BE2C (cell line): ENCODE results near the gene HRH1.

Experiments used
- DNase-seq: peaks from one replicate; pipeline ENCODE4 v3.0.0-alpha.2; 2020
- H3K27me3 ChIP-seq: fragments of 250-450 bp; sonication (Bioruptor Pico); 2 replicates; pipeline ENCODE4 v1.5.1; 2020; ENCODE audit warnings: mild to moderate bottlenecking
- H3K36me3 ChIP-seq: fragments of 250-450 bp; sonication (Bioruptor Pico); 2 replicates; pipeline ENCODE4 v1.5.1; 2020; ENCODE audit warnings: mild to moderate bottlenecking
- H3K4me1 ChIP-seq: fragments of 250-450 bp; sonication (Bioruptor Pico); 2 replicates; pipeline ENCODE4 v1.5.1; 2020
- H3K4me3 ChIP-seq: 2 replicates; pipeline ENCODE4 v1.5.1; 2011; ENCODE audit warnings: low read depth, low read length
- H3K9me3 ChIP-seq: fragments of 250-450 bp; sonication (Bioruptor Pico); 2 replicates; pipeline ENCODE4 v1.5.1; 2020
- TF ChIP-seq, protein P1 (sequence below): IDR thresholded peaks from 2 replicates; pipeline ENCODE4 v1.5.1; 2012; ENCODE audit warnings: mild to moderate bottlenecking, low read depth, low read length

Gene HRH1

DNA sequence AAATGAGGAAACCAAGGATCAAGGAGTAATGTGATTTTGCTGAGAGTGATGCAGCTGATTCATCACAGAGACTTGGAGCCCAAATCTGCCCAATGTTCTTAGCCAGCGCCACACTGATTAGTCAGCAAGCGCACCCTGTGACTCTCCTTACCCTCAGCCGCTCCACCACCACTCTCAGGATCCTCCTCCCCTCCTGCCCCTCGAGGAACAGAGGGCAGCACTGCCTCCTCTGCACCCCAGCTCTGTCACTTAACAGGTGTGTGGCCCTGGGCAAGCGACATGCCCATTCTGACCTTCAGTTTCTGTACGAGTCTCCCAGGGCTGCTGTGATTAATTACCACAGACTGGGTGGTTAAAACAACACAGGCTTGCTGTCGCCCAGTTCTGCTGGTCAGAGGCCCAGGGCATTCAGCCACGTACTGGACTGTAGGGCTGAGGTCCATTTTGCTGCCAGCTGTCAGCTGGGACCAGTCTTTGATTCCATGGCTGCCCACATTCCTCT, 36.1 kb upstream of the HRH1 start:
- no peaks in the 10 kb centered on the region for H3K4me1 ChIP-seq
- H3K36me3 ChIP-seq: no peaks in the 10 kb centered on the region
- H3K4me3 ChIP-seq: no peak overlapping the region
- no peaks in the 10 kb centered on the region for H3K9me3 ChIP-seq
- DNase-seq: no peak
- TF ChIP-seq, protein P1, sequence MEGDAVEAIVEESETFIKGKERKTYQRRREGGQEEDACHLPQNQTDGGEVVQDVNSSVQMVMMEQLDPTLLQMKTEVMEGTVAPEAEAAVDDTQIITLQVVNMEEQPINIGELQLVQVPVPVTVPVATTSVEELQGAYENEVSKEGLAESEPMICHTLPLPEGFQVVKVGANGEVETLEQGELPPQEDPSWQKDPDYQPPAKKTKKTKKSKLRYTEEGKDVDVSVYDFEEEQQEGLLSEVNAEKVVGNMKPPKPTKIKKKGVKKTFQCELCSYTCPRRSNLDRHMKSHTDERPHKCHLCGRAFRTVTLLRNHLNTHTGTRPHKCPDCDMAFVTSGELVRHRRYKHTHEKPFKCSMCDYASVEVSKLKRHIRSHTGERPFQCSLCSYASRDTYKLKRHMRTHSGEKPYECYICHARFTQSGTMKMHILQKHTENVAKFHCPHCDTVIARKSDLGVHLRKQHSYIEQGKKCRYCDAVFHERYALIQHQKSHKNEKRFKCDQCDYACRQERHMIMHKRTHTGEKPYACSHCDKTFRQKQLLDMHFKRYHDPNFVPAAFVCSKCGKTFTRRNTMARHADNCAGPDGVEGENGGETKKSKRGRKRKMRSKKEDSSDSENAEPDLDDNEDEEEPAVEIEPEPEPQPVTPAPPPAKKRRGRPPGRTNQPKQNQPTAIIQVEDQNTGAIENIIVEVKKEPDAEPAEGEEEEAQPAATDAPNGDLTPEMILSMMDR: no peak
- no peaks in the 10 kb centered on the region for H3K27me3 ChIP-seq

DNA sequence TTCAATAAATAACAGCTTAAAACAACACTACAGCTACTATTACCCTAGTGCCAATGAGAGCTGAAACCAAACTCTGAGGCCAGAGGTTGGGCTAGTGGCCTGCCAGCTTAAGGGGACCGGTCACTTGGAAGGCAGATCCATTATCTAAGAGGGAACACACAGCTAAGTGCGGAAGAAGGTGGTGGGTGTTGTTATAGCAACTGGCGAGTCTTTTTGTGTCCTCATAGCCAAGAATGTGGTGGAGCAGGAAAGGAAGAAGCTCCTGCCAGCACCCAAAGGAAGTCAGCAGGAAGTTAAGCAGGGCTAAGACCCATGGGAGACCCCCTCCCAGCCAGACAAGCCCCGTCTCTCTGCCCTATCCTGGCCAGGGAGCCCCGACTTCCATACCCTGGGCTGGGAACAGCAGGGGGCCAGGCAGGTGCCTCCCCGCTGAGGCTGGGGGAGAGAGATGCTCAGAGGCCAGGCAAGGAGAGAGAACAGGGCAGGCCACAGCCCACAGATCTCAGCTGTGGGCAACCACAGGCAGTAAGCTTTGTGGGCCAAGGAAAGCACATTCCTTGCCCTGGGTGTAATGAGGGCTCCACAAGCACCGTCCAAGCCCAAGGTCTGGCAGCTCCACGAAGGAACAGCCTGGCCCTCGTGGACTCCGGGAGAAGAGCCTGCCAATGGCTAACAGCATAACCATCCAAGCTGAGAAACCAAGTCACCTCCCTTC, 34.0 kb upstream of the HRH1 start:
- no peaks in the 10 kb centered on the region for H3K36me3 ChIP-seq
- no peaks in the 10 kb centered on the region for H3K9me3 ChIP-seq
- TF ChIP-seq, protein P1: no peak
- H3K4me1 ChIP-seq: no peaks in the 10 kb centered on the region
- DNase-seq: no peak
- no peak overlapping the region for H3K4me3 ChIP-seq
- no peaks in the 10 kb centered on the region for H3K27me3 ChIP-seq

DNA sequence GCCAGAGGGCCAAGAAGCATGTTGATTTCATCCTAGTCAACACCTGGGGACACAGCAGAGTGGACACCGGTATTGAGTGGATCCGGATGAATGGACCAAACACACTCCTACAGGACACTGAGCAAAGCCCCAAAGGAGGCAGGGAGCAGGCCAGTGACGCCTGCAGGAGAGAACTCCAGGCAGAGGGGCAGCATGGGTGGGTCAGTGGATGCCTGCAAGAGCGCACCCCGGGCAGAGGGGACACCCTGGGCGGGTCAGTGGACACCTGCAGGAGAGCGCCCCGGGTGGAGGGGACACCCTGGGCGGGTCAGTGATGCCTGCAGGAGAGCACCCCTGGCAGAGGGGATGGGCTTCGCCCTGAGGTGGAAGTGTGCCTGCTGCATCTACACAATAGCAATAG, 27.6 kb upstream of the HRH1 start:
- Histone ChIP-seq H3K4me1 (no peaks in the 10 kb centered on the region), H3K36me3 (no peaks in the 10 kb centered on the region), H3K27me3 (no peaks in the 10 kb centered on the region), H3K4me3 (no peak overlapping the region), H3K9me3 (no peaks in the 10 kb centered on the region)
- no peak for DNase-seq
- TF ChIP-seq, protein P1: no peak

DNA sequence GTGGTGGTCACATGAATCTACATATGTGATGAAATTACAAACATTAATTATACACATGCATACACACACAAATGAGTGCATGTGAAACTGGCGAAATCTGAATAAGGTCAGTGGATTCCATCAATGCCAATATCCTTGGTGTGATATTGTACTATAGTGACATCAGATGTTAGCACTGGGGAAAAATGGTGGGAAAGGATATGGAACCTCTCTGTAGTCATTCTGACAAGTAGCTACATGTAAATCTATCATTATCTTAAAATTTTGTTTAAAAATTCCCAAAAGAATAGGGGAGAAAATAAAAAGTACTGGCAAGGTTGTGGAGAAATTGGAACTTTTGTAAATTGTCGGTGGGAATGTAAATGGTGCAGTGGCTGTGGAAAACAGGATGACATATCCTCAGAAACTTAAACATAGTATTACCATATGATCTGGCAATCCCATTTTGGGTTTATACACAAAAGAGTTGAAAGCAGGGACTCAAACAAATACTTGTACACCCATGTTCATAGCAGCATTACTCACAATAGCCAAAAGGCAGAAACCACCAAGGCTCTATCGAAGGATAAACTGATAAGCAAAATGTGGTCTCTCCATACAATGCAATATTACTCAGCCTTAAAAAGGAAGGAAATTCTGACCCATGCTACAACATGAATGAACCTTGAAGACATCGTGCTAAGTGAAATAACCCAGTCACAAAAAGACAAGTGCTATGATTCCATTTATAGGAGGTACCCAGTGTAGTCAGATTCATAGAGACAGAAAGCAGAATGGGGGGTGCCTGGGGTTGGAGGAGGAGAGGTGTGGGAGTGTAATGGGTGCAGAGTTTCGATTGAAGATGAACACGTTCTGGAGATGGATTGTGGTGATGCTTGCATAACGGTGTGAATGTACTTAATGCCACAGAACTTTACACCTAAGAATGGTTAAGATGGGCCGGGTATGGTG, 25.3 kb upstream of the HRH1 start:
- Histone ChIP-seq H3K36me3 (no peaks in the 10 kb centered on the region), H3K9me3 (no peaks in the 10 kb centered on the region), H3K4me1 (no peaks in the 10 kb centered on the region), H3K4me3 (no peak overlapping the region), H3K27me3 (no peaks in the 10 kb centered on the region)
- no peak for DNase-seq
- TF ChIP-seq, protein P1: no peak

DNA sequence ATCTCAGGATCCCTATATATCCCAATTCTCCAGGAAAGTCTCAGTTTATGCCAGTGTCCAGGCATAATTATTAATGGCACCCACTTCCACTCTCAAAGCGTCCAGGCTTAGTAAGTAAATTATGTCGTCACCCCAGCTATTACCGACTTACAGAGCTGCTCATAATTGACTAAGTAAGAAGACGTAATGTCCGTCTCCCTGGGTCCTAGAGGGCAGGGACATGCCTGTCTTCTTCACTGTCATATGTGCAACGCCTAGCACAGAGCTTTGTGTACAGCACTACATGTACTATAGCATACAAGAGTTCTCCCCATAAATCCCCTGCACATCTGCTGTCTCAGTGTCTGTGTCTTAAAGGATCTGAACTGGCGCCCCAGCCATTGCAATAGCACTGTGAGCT, 23.9 kb upstream of the HRH1 start:
- H3K4me3 ChIP-seq: no peak overlapping the region
- no peaks in the 10 kb centered on the region for H3K27me3 ChIP-seq
- no peak for DNase-seq
- no peaks in the 10 kb centered on the region for H3K9me3 ChIP-seq
- H3K36me3 ChIP-seq: no peaks in the 10 kb centered on the region
- no peaks in the 10 kb centered on the region for H3K4me1 ChIP-seq
- TF ChIP-seq, protein P1: no peak
